ENCODE measurements around the gene RC3H2.

The RC3H2 gene

DNA sequence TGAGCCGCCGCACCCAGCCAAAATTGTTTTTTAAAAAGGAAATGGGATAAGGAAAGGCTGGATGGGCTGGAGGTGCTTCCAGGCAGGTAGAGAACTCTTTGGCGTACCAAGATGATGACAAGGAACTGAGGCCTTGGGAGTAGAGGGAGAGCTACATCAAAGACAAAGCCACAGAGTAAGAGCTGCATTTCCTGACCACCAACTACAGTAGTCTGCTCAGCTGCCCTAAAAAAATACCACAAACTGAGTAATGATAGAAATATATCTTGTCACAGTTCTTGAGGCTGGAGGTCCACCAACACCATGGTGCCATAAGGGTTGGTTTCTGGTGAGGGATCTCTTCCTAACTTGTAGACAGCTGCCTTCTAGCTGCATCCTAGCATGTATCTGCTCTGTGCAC is 97.0 kb downstream of the RC3H2 start:
- DNase-seq (ENCODE audit: low read depth), result no peak

DNA sequence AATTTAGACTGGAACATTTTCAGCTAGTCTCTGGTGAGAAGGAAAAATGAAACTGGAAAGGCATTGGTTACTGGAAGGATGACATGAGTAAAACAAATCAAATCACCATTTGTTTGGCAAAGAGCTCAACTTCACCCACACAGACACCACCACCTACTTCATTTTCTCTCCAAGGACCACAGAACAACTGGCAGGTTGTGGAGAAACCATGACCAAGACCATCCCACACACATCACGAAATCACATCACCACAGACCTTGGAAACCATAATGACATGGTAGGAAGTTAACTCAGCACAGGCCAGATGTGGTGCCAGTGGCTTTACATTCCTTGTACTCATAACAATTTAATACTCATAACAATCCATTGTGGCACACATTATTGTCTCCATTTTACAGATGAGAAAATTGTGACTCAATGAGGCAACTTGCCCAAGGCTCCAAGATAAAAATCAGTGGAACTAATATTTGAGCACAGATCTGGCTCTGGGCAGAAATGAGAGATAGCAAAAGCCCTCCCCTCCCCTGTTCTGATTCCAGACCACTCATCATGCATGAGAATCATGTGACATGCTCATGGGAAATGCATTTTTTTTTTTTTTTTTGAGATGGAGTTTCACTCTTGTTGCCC is 97.8 kb downstream of the RC3H2 start:
- DNase-seq (ENCODE audit: low read depth), result no peak

GRCh38 chr9:122806661-122807060 is 98.5 kb downstream of the RC3H2 start:
- DNase-seq (ENCODE audit: low read depth), result no peak

- no peak for DNase-seq (ENCODE audit: low read depth)
Observed at GRCh38 chr9:122800066-122801060, 104.8 kb downstream of the RC3H2 start, which contains the start of gene OR1K1. Gene OR1K1, plus strand, starts transcription at chr9:122800123. Its CDS starts 0 bp downstream, at chr9:122800123.

DNA sequence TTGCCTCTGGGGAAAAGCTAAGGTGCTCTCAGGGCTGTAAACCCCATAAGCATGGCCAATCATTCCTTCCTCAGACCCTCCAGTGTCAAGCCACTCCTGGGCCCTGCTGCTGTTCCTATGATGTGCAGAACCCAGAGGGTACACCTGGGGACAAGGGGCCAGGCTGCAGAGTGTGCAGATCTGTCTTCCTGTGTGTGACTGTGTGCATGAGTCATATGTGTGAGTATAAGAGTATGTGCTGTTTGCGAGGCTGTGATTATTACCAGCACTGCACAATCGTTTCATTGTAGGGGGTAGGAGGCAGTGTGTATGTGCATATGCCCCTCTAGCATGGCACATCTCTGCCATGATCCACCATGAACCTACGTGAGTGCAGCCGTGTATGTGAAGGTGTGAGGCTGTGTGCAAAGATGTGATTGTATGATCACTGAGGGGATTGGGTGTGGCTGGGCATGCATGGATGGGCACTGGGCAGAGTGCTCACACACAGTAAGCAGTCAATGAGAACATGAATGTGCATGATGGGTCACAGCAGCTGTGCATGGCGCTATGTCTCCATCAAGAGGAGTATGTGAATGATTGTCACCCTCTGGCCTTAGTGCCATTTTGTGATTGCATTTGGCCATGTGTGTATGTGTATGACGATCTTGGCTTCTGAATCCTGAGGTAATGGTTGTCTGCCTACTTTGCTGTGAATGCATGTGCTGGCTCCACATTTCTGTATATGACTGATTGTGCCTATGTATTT is 107.7 kb downstream of the RC3H2 start:
- no peak for DNase-seq (ENCODE audit: low read depth)
